HEK293 (cell line): Measurements from ENCODE around the gene CISD1.

ENCODE experiments used
- ATF2 ChIP-seq: fragments of 450-650 bp; formaldehyde crosslinking; IDR thresholded peaks from 2 replicates; pipeline ENCODE4 v1.5.1; 2016; ENCODE audit warnings: missing biosample characterization, missing genetic modification characterization, low read depth
- CTCF ChIP-seq: fragments of 450-650 bp; formaldehyde crosslinking; IDR thresholded peaks from 2 replicates; pipeline ENCODE4 v1.5.1; 2016; ENCODE audit warnings: missing biosample characterization, missing genetic modification characterization
- MZF1 ChIP-seq: fragments of 450-650 bp; formaldehyde crosslinking; IDR thresholded peaks from 2 replicates; pipeline ENCODE4 v1.5.1; 2017; ENCODE audit warnings: missing biosample characterization, missing genetic modification characterization, borderline replicate concordance
- ZNF140 ChIP-seq: fragments of 450-650 bp; formaldehyde crosslinking; IDR thresholded peaks from 2 replicates; pipeline ENCODE4 v1.5.1; 2016; ENCODE audit warnings: missing biosample characterization, missing genetic modification characterization
- ZNF324 ChIP-seq: fragments of 450-650 bp; formaldehyde crosslinking; IDR thresholded peaks from 2 replicates; pipeline ENCODE4 v1.5.1; 2016; ENCODE audit warnings: missing biosample characterization, missing genetic modification characterization
- ZNF518A ChIP-seq: fragments of 450-650 bp; formaldehyde crosslinking; conservative IDR thresholded peaks from 2 replicates; pipeline ENCODE4 v1.5.1; 2016; ENCODE audit warnings: low read depth, missing biosample characterization, missing genetic modification characterization
- ZNF76 ChIP-seq: fragments of 450-650 bp; formaldehyde crosslinking; IDR thresholded peaks from 2 replicates; pipeline ENCODE4; 2016; ENCODE audit warnings: low read depth, missing biosample characterization, missing genetic modification characterization, borderline replicate concordance

GRCh38 chr10:58334817-58335305 is 65.9 kb downstream of the CISD1 start, which contains the start of gene UBE2D1:
- TF ChIP-seq ZNF324 (tag by site-specific recombination) (no peak), ZNF76 (tag by site-specific recombination) (peak; percentile 94), ZNF140 (tag by site-specific recombination) (no peak), CTCF (0 out of 2 replicates have a peak, but pooled peaks have one; percentile 43), ZNF518A (tag by site-specific recombination) (no peak), ATF2 (no peak), MZF1 (tag by site-specific recombination) (peak; percentile 43; the same call in 1 of the 2 replicates)
